Measurements from ENCODE around the gene ATP6V0C. TPM values are rescaled to one million over a fixed set of nuclear protein-coding genes. Genes with fewer than 3 reads are reported as not detected.

Gene ATP6V0C
- total RNA-seq, 4 donors from 2014 or later = 103 to 147 (median 120) TPM

GRCh38 chr16:2496223-2497115 lies 17.3 kb upstream of the ATP6V0C start:
- H3K36me3 ChIP-seq = peaks cover 7% of the 10 kb centered on the region
- no peak overlapping the region for H3K4me3 ChIP-seq
- peak overlapping the region; percentile 88 for H3K27ac ChIP-seq
- DNase-seq (ENCODE audit: low spot score in 2 of 2) = peak in 1 of 2 donors; percentile 77
- H3K4me1 ChIP-seq = peaks cover 60% of the 10 kb centered on the region
- 84% methylated on average over 28 of the region's 62 CpGs for WGBS
- H3K9me3 ChIP-seq = no peaks in the 10 kb centered on the region
- TF ChIP-seq EP300 (IDR thresholded peaks at IDR 0.05) = no peak
- peak in 1 of 3 donors; percentile 18 for TF ChIP-seq POLR2AphosphoS5 (IDR thresholded peaks at IDR 0.05)
- H3K27me3 ChIP-seq = no peaks in the 10 kb centered on the region

DNA sequence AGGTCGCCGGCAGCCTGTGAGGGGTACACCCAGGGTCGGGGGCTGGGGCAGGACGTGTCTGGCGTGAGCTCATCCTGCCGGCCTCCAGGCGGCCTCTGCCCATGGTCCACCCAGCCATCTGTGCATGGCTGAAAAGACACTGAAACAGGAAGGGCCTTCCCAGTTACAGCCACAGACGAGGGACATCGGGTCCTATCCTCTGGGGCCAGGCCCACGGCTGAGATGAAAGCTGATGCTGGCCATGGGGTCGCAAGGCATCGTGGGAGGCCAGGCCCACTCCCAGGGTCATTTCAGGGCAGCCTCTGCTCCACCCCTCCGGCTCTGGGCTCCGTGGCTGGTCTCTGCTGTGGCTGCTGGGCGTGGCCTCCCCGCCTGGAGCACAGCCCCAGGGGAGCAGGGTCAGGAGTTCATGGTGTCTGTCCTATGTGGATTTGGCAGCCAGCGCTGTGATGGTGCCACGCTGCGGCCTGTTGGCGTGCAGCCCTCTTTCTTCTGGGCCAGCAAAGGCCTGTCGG lies 16.6 kb upstream of the ATP6V0C start:
- no peak for DNase-seq (ENCODE audit: low spot score in 2 of 2)
- Histone ChIP-seq H3K27ac (peak overlapping the region; percentile 88), H3K4me3 (no peak overlapping the region), H3K9me3 (no peaks in the 10 kb centered on the region), H3K4me1 (peaks cover 67% of the 10 kb centered on the region), H3K36me3 (peaks cover 7% of the 10 kb centered on the region), H3K27me3 (no peaks in the 10 kb centered on the region)
- no peak for TF ChIP-seq POLR2A (IDR thresholded peaks at IDR 0.05)
- TF ChIP-seq EP300 (IDR thresholded peaks at IDR 0.05) = no peak
- no peak for TF ChIP-seq CTCF (IDR thresholded peaks at IDR 0.05)
- no peak for TF ChIP-seq POLR2AphosphoS5 (IDR thresholded peaks at IDR 0.05)
- WGBS = 58% methylated on average over 6 of the region's 21 CpGs

- TF ChIP-seq EP300 (IDR thresholded peaks at IDR 0.05) (no peak), CTCF (IDR thresholded peaks at IDR 0.05) (no peak), POLR2A (IDR thresholded peaks at IDR 0.05) (no peak), POLR2AphosphoS5 (IDR thresholded peaks at IDR 0.05) (no peak)
- H3K27ac ChIP-seq = peak overlapping the region; percentile 88
These were observed 15.9 kb upstream of the ATP6V0C start for GRCh38 chr16:2497695-2498484.

DNA sequence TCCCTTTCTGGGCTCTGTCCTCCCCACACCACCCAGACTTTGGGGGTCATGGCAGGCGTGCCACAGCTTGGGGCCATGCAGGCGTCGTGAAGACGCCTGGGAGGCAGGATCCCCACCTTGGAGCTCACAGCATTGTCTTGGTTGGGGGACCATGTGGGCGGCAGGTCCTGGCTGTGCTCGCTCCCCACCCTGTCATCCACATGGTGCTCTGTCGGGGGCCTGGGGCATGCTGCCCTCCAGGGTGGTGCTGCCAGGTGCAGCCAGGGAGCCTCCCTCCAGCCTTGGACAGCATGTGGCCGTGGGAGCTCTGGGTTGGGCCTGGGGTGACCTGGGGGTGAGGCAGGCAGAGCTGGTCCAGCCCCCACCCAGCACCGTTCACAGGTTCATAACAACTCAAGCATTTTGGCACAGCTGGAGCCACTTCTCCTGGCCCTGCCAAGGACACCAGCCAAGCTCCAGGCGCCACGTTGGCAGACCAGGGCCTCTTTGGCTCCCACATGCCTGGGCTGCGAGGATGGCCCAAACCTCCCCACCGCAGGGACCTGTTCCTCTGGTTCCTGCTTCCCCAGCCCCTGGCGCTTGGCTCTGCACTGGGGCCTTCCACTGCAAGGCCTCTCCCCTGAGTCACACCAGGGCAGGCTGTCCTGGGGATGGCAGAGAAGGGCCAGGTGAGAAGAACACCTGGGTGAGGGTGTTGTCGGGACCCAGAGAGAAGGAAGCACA lies 15.1 kb upstream of the ATP6V0C start:
- Histone ChIP-seq H3K4me3 (no peak overlapping the region), H3K27me3 (no peaks in the 10 kb centered on the region), H3K27ac (peak overlapping the region; percentile 88), H3K36me3 (peaks cover 7% of the 10 kb centered on the region), H3K4me1 (peaks cover 75% of the 10 kb centered on the region), H3K9me3 (no peaks in the 10 kb centered on the region)
- 41% methylated on average over 6 of the region's 15 CpGs for WGBS
- TF ChIP-seq CTCF (IDR thresholded peaks at IDR 0.05) = no peak
- TF ChIP-seq POLR2A (IDR thresholded peaks at IDR 0.05) = no peak
- peak in 2 of 3 donors; percentile 82 to 88 for TF ChIP-seq POLR2AphosphoS5 (IDR thresholded peaks at IDR 0.05)
- TF ChIP-seq EP300 (IDR thresholded peaks at IDR 0.05) = no peak
- peak in 1 of 2 donors; percentile 88 for DNase-seq (ENCODE audit: low spot score in 2 of 2)

More at GRCh38 chr16:2497695-2498484, 15.9 kb upstream of the ATP6V0C start:
- WGBS = 76% methylated on average over 18 of the region's 26 CpGs
- H3K27me3 ChIP-seq = no peaks in the 10 kb centered on the region
- no peak for DNase-seq (ENCODE audit: low spot score in 2 of 2)
- no peak overlapping the region for H3K4me3 ChIP-seq
- H3K36me3 ChIP-seq = peaks cover 7% of the 10 kb centered on the region
- H3K9me3 ChIP-seq = no peaks in the 10 kb centered on the region
- H3K4me1 ChIP-seq = peaks cover 74% of the 10 kb centered on the region

GRCh38 chr16:2499454-2499853 lies 14.3 kb upstream of the ATP6V0C start:
- no peak overlapping the region for H3K4me3 ChIP-seq
- H3K9me3 ChIP-seq = no peaks in the 10 kb centered on the region
- peaks cover 75% of the 10 kb centered on the region for H3K4me1 ChIP-seq
- no peak for DNase-seq (ENCODE audit: low spot score in 2 of 2)
- H3K27ac ChIP-seq = peak overlapping the region; percentile 88
- WGBS = 68% methylated on average over 3 of the region's 6 CpGs
- H3K27me3 ChIP-seq = no peaks in the 10 kb centered on the region
- no peak for TF ChIP-seq POLR2AphosphoS5 (IDR thresholded peaks at IDR 0.05)
- H3K36me3 ChIP-seq = peaks cover 7% of the 10 kb centered on the region
